RWPE1 (cell line): ENCODE measurements around the gene NSMCE1.
"Not testable (repeated sequence)": the region's sequence is repeated elsewhere in the genome, so short reads cannot be mapped to it uniquely, and the experiment has no call there.

ENCODE experiments used
- CTCF ChIA-PET: fragments of 350-600 bp; sonication (Branson Sonifier 250); formaldehyde crosslinking; extraction: SDS; loops from one replicate; lab custom pipeline; 2021; lab: Yijun Ruan, JAX
- POLR2A ChIA-PET: fragments of 400-600 bp; formaldehyde crosslinking; extraction: SDS; loops from one replicate; lab custom pipeline; 2020; ENCODE audit warnings: antibody characterized with exemption; ENCODE audit not compliant: low non-redundant PET; lab: Yijun Ruan, JAX
- DNase-seq: peaks from one replicate; pipeline ENCODE4 v3.0.0; 2012; ENCODE audit warnings: low spot score
- H3K27ac ChIP-seq: fragments of 450-650 bp; 2 replicates; pipeline ENCODE4 v1.5.1; 2017
- CTCF ChIP-seq: fragments of 450-650 bp; conservative IDR thresholded peaks from 2 replicates; pipeline ENCODE4 v1.5.1; 2017; ENCODE audit warnings: low read depth, mild to moderate bottlenecking

NSMCE1 gene

GRCh38 chr16:27291106-27291505 lies 22.5 kb upstream of the NSMCE1 start:
- CTCF ChIA-PET = no interaction called here

DNA sequence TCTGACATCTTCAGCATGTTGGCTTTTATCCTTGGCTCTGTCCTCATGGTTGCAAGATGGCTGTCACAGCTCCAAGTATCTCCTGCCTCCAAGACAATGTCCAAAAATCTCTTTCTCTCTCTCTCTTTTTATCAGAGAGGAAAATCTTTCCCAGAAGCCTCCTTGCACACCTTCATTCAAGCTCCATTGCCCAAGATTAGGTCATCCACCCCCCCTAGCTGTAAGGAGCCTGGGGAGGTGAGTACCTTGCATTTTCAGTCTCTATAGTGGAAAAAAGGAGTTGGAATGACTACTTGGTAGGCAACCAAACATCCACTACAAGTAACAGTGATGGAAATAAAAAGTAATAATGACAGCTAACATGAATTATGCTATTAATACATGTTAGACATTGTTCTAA lies 22.0 kb upstream of the NSMCE1 start:
- H3K27ac ChIP-seq = no peak overlapping the region
- DNase-seq = no peak
- no peak for TF ChIP-seq CTCF
- POLR2A ChIA-PET = no interaction called here
- CTCF ChIA-PET = no interaction called here

More at GRCh38 chr16:27291106-27291505, 22.5 kb upstream of the NSMCE1 start:
- H3K27ac ChIP-seq = no peak overlapping the region
- DNase-seq = no peak
- no peak for TF ChIP-seq CTCF
- POLR2A ChIA-PET = no interaction called here

- ChIA-PET CTCF (no interaction called here), POLR2A (no interaction called here)
- no peak for DNase-seq
- no peak for TF ChIP-seq CTCF
- H3K27ac ChIP-seq = no peak overlapping the region
These were observed 21.1 kb upstream of the NSMCE1 start for GRCh38 chr16:27289669-27290068.

GRCh38 chr16:27288313-27288712 lies 19.7 kb upstream of the NSMCE1 start:
- H3K27ac ChIP-seq, DNase-seq, POLR2A ChIA-PET: not testable (repeated sequence)
- CTCF ChIA-PET = interaction anchor here (0.6 kb wide), 1 partner anchor 10 kb away, joined by 3 read pairs; no protein-coding TSS in a partner anchor

- ChIA-PET CTCF (no interaction called here), POLR2A (no interaction called here)
- TF ChIP-seq CTCF = no peak
- H3K27ac ChIP-seq = no peak overlapping the region
- no peak for DNase-seq
These were observed 19.3 kb upstream of the NSMCE1 start for GRCh38 chr16:27287887-27288286.

DNA sequence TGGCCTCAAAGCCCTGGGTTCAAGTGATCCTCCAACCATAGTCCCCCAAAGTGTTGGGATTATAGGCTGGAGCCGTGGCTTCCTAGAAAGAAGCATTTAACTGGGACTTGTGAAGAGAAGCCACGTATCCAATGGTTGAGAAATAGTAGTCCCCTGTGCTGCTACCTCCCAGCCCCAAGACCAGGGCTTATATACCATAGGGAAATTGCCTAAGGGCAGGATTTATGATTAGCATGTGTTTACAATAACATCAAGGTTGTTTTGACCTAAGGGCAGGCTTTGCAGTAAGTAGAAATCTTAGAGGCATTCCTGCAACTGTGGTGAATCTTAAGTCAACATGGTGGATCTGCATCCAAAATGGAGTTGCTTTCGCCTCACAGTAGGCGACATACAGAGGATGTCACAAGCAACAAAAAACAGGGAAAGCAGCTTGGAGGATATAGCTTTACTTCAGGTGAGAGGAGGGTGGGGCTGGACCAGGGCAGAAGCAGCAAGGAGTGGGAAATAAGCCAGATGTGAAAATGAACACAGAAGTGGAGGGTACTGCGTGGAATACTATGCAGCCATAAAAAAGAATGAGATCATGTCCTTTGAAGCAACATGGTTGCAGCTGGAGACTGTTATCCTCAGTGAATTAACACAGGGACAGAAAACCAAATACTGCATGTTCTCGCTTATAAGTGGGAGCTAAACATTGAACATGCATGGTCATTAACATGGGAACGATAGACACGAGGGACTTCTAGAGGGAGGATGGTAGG lies 18.7 kb upstream of the NSMCE1 start:
- TF ChIP-seq CTCF = no peak
- no peak for DNase-seq
- CTCF ChIA-PET = interaction anchor here (1.1 kb wide), 1 partner anchor 53 kb away, joined by 4 read pairs; no protein-coding TSS in a partner anchor
- peak overlapping the region; percentile 78; the same call in 1 of the 2 replicates for H3K27ac ChIP-seq
- POLR2A ChIA-PET = interaction anchor here (0.5 kb wide), 1 partner anchor 25 kb away, joined by 3 read pairs; no protein-coding TSS in a partner anchor

DNA sequence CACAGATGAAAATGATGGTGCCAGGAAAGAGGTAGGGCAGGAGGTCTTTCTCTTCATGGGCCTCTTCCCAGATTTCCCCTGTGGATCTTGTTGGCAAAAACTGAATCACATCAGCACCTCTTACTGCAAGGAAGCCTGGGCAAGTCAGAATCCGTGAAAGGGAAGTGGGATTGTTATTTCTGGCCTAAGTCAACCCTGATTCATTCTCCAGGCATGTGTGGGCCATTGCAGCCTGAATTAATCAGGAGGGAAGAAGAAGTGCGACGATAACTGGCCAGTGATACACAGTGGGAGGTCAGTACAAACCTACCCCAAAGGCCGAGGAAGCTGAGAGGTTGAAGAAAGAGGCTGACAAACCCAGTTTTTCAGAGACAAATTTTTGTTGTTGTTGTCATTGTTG lies 17.9 kb upstream of the NSMCE1 start:
- TF ChIP-seq CTCF = no peak
- DNase-seq = peak; percentile 92
- POLR2A ChIA-PET = no interaction called here
- CTCF ChIA-PET = interaction anchor here (1.1 kb wide), 1 partner anchor 52 kb away, joined by 4 read pairs; no protein-coding TSS in a partner anchor
- H3K27ac ChIP-seq = peak overlapping the region; percentile 78
